DMS79 (cell line): ENCODE results near the gene BICRAL.
A peak's percentile ranks its signal among the peaks of the same experiment; 100 is the strongest.
"Not testable (repeated sequence)": the region's sequence is repeated elsewhere in the genome, so short reads cannot be mapped to it uniquely, and the experiment has no call there.

ENCODE experiments used
- DNase-seq: peaks from one replicate; lab custom pipeline; 2025; lab: John Stamatoyannopoulos, UW

Gene BICRAL

DNA sequence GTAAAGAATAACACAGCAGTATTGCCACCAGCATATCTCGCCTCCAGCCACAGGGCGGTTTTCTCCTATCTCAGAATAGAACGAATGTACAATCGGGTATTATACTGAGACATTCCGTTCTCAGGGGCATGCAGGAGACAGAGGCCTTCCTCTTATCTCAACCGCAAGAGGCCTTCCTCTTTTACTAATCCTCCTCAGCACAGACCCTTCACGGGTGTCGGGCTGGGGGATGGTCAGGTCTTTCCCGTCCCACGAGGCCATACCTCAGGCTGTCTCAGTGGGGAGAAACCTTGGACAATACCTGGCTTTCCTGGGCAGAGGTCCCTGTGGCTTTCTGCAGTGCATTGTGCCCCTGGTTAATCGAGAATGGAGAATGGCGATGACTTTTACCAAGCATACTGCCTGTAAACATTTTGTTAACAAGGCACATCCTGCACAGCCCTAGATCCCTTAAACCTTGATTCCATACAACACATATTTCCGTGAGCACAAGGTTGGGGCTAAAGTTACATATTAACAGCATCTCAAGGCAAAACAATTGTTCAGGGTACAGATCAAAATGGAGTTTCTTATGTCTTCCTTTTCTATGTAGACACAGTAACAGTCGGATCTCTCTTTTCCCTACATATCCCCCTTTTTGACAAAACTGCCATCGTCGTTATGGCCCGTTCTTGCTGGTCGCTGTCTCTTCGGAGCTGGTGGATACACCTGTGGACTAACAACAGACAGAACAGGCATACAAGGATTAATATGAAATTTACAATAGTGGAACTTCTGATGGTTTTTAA lies 112.4 kb downstream of the BICRAL start:
- not testable (repeated sequence) for DNase-seq

DNA sequence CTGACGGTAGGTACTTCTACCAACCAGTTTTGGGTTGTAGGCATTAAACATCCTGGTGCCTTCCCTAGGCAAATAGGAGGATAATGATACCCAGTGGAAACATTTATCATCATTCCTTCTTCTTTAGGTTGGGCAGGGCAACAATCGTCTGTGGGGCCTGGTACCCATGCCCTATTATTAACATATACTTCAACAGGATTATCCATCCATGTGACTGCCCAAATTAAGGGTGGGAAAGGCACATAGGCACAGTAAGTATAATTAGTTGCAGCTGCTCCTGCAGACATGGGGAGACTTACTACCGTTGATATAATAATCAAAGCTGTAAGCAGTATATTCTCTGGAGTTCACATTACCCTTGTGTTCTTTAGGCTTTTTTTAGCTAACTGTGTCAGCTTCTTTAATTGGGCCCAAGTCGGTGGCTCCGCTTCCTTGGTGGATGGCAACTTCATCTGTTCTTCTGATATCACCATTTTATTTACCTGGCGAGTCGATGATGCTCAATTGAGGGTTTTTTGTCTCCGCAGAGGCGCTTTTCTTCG lies 114.4 kb downstream of the BICRAL start:
- no peak for DNase-seq

DNA sequence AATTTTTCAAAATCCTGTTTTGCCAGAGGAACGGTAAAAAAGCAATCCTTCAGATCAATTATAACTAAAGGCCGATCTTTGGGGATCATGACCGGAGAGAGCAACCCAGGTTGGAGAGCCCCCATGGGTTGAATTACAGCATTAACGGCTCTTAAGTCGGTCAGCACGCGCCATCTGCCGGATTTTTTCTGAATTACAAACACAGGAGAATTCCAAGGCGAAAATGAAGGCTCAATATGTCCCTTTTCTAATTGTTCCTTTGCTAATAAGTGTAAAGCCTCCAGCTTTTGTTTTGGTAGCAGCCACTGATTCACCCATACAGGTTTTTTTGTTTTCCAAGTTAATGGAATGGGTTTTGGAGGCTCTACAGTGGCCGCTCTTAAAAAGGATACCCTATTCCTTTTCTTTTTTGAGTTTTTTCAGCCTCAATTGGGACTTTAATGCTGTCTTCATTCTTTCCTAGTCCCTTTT lies 117.1 kb downstream of the BICRAL start:
- peak; percentile 34 for DNase-seq

DNA sequence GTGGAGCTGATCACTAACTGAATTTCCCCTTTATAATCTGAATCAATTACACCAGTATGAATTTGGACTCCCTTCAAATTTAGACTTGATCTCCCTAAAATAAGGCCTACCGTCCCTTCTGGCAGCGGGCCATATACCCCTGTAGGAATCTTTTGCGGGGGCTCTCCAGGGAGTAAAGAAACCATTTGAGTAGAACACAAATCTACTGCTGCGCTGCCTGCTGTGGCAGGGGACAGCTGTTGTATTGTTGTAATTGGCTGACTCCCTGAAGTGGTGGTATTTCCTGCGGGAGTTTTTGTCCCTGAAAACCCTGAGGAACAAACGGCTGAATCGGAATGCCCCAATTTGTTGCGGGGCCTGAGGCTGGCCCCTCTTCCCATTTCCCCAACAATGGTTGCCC lies 118.0 kb downstream of the BICRAL start:
- DNase-seq, result no peak

DNA sequence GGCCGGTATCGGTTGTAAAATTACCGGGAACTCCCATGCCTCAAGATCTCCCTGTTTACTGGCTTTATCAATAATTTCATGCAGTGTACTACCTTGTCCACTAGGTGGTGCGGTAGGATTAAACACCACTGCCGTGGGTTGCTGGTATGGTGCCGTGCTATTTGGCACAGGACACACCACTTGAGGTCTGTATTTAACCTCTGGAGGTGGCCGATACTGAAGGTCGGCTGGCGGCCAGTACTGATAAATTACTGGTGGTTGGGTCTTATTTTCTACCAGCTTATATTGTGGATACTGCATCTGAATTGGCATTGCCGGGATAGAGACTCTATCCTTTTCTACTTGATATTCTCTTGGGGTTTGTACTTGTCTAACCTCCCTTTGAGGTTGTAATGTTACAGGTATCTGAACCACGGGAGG lies 119.7 kb downstream of the BICRAL start:
- DNase-seq, result peak; percentile 85

DNA sequence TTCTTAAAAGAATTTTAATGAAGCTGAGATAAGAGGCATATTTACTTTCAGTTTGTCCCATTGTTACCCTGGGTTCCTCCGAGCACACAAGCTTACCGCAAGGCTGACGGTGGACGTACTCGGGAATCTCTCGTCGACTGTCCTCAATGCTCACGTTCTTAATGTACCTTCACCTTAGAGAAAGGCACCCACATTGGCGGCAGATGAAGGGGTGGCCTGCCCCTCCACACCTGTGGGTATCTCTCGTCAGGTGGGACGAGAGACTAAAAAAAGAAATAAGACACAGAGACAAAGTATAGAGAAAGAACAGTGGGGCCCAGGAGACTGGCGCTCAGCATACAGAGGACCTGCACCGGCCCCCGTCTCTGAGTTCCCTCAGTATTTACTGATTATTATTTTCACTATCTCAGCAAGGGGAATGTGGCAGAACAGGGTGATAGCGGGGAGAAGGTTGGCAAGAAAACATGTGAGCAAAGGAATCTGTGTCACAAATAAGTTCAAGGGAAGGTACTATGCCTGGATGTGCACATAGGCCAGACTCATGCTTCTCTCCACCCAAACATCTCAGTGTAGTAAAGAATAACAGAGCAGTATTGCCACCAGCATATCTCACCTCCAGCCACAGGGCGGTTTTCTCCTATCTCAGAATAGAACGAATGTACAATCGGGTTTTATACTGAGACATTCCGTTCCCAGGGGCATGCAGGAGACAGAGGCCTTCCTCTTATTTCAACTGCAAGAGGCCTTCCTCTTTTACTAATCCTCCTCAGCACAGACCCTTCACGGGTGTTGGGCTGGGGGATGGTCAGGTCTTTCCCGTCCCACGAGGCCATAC lies 120.8 kb downstream of the BICRAL start:
- not testable (repeated sequence) for DNase-seq

DNA sequence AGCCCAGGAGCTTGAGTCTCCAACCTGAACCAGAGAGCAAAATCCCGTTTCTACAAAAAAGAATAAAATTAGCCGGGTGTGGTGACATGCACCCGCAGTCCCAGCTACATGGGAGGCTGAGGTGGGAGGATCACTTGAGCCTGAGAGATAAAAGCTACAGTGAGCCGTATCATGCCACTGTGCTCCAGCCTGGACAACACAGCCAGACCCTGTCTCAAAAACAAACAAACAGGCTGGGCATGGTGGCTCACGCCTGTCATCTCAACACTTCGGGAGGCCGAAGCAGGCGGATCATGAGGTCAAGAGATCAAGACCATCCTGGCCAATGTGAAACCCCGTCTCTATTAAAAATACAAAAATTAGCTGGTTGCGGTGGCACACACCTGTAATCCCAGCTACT lies 122.6 kb downstream of the BICRAL start:
- DNase-seq, result no peak

DNA sequence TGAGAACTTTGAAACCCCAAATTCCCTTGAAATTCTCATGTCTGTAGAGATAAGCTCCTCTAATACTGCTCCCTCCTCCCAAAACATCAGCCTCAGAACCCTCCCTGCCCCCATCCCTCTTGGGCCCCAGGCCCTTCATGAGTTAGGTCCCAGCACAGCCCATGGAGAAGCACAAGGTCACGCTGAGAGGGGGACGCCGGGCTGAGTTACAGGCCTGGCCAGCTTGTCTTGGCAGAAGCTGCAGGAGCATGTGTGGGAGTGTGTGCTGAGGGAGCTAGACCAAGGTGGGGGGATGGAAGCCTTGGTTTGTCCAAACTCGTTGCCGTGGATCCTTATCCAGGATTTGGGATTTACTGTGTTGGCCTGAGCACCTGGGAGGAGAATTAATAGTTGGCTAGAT lies 125.5 kb downstream of the BICRAL start:
- DNase-seq, result no peak

DNA sequence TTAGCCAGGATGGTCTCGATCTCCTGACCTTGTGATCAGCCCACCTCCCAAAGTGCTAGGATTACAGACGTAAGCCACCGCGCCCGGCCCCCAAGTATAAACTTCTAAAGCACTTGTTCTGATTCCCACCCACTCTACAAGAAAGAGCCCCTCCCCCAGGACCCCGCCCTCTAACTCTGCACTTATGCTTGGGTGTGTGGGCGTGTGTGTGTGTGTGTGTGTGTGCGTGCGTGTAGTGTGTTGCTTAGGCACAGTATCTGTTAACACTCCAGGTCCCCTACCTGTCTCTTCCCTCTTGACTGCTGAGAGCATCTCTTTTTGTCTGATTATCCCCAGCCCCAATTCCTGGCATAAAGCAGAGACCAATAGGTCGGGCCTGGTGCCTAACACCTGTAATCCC lies 128.0 kb downstream of the BICRAL start:
- no peak for DNase-seq

DNA sequence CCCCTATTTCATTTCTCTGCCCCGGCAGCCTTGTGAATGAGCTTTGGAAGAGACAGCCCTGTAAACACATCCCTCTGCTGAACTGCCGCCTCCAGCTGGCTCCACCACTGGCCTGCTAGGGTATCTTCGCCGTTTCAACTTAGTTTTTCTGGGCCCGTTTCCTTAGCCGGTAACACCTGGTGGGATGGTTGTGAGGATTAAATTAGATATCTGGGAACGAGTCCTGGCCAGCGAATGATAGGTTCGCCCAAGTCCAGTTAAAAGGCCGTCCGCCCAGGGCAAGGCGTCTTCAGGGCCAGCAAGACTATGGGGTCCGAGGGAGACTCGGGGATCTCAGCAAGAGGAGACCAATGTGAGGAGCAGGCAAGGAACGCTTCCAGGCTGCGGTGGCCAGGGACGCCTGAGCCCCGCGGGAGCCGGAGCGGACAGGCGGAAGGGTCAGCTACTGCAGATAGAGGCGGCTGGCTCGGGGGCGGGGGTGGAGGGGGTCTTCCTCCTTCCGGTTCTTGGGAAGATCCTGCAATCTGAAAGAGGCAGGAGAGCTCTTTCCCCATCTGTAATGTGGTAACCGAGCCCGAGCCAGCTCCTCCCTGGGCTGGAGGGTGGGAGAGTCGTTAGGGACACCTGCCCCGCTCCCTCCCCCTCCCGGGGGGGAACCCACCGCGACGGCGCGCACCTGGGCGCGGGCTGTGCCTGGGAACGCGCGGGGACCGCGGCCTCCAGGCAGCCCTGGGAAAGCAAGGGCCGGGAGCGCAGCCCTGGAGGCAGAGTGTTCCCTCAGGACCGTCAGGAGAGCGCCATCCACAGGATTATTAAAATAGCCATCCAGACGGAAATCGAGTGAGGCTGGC lies 129.5 kb downstream of the BICRAL start:
- no peak for DNase-seq

DNA sequence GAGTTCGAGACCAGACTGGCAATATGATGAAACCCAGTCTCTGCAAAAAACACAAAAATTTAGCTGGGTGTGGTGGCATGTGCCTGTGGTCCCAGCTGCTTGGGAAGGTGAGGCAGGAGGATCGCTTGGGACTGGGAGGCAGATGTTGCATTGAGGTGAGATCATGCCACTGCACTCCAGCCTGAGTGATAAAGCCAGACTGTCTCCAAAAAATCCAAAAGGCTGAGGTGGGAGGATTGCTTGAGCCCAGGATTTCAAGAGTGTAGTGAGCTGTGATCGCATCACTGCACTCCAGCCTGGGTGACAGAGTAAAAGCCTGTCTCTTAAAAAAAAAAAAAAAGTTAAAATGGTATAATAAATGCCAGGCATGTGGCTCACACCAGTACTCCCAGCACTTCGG lies 132.7 kb downstream of the BICRAL start:
- no peak for DNase-seq

DNA sequence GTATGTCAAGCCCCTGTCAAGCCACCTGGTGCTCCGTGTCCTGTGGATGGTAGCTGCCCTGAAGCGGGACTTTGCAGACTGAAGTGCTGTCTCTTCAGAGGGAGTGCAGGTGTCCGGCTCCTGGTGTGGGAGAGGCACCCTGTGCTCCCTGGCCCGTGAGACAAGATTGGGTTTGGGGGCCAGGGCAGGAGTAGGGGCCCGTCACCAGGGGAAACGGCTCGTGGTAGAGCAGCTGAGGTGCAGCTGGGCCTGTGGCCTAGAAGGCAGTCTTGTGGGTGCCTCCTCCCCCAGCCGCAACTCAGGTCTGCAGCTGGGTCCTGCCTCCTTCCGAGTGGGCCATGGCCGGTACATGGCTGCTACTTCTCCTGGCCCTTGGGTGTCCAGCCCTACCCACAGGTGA lies 133.9 kb downstream of the BICRAL start, which contains the start of gene PTCRA:
Gene PTCRA (plus strand): TSS at position 322 of the 400 bp plus-strand sequence. CDS start 17 bp downstream, at position 339.
- DNase-seq, result no peak

DNA sequence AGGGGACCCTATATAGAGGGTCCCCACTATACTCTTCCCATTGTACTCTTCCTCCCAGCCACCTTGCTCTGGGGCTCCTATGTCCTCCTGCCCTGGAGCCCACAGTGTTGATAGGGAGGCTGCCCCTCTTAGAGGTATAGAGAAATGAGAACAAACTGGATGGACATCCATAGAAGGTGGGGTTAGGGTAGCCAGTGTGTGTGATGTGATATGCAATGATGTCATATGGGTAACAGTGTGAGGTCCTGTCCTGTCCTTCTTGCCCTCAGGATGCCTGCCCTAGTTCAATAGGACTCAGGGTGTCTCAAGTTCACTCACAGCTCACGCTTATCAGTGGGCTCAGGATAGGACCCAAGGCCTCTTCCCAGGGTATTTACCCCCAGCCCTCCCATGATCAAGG lies 134.4 kb downstream of the BICRAL start:
- DNase-seq, result no peak
